GM12878 (cell line): ENCODE results near the gene LCN9. TPM values are rescaled to one million over a fixed set of nuclear protein-coding genes. Genes with fewer than 3 reads are reported as not detected.
"Not testable (repeated sequence)": the region's sequence is repeated elsewhere in the genome, so short reads cannot be mapped to it uniquely, and the experiment has no call there.

Source experiments
- ATAC-seq: fragments of 200-7000 bp; cut with Tn5 transposase; 3 replicates; pipeline ENCODE4 v1.9.1; 2020; ENCODE audit warnings: mild to moderate bottlenecking, moderate library complexity
- BruUV-seq: library from RNA; stranded (reverse); fragments of 400-500 nt; replicated peaks from 2 replicates; lab custom pipeline; 2021; lab: Mats Ljungman, UMichigan
- CTCF ChIA-PET: fragments of 300-600 bp; sonication (Branson Sonifier 250); formaldehyde crosslinking; extraction: SDS; loops from one replicate; lab custom pipeline; 2021; ENCODE audit warnings: inconsistent platforms; lab: Yijun Ruan, JAX
- POLR2A ChIA-PET: fragments of 350-600 bp; formaldehyde crosslinking; extraction: SDS; loops from one replicate; lab custom pipeline; 2021; ENCODE audit warnings: inconsistent platforms; lab: Charles Lee
- RAD21 ChIA-PET: fragments of 300-600 bp; sonication (Branson Sonifier 250); formaldehyde crosslinking; loops from one replicate; lab custom pipeline; 2023; ENCODE audit warnings: antibody characterized with exemption; ENCODE audit not compliant: unreplicated experiment; lab: Charles Lee
- SMC1A ChIA-PET: fragments of 300-600 bp; sonication (Branson Sonifier 250); formaldehyde crosslinking; loops from one replicate; lab custom pipeline; 2023; ENCODE audit not compliant: unreplicated experiment, uncharacterized antibody; lab: Charles Lee
- DNase-seq: peaks from one replicate; pipeline ENCODE4 v3.0.0-alpha.2; 2011; ENCODE audit warnings: low read depth, low spot score
- FAIRE-seq: peaks from 3 replicates; lab custom pipeline; 2011; peaks lifted over from hg19 to GRCh38; lab: Jason Lieb, UNC
- H2AFZ ChIP-seq: 2 replicates; pipeline ENCODE4 v1.6.0; 2011; ENCODE audit warnings: low read depth, low read length, control low read depth; ENCODE audit not compliant: control insufficient read depth
- H3K27ac ChIP-seq: 2 replicates; pipeline ENCODE4 v1.5.1; 2011; ENCODE audit warnings: control low read depth; ENCODE audit not compliant: control insufficient read depth, insufficient read depth
- H3K27me3 ChIP-seq, 2 experiments: replicated peaks in 1 of 2; 2 replicates each; pipeline versions ENCODE4 v1.6.0 to v1.6.1; 2011; ENCODE audit warnings: low read length in 1 of 2; ENCODE audit not compliant: control insufficient read depth in 2 of 2, insufficient read depth in 2 of 2
- H3K36me3 ChIP-seq, 2 experiments: 2 replicates each; pipeline ENCODE4 v1.5.1; 2011; ENCODE audit warnings: low read length in 1 of 2; ENCODE audit not compliant: control insufficient read depth in 2 of 2, insufficient read depth in 2 of 2
- H3K4me1 ChIP-seq: 2 replicates; pipeline ENCODE4 v1.6.1; 2011; ENCODE audit warnings: mild to moderate bottlenecking, low read length, moderate library complexity, mixed read lengths; ENCODE audit not compliant: control insufficient read depth, insufficient read depth
- H3K4me2 ChIP-seq: 2 replicates; pipeline ENCODE4 v1.6.0; 2011; ENCODE audit warnings: control low read depth; ENCODE audit not compliant: control insufficient read depth, insufficient read depth
- H3K4me3 ChIP-seq: fragments of 200-600 bp; sonication (generic); 2 replicates; pipeline ENCODE4 v1.5.1; 2016
- H3K79me2 ChIP-seq: 2 replicates; pipeline ENCODE4 v1.6.0; 2011; ENCODE audit warnings: low read length; ENCODE audit not compliant: control insufficient read depth, insufficient read depth
- H3K9ac ChIP-seq: 2 replicates; pipeline ENCODE4 v1.8.0; 2011; ENCODE audit warnings: low read length, control low read depth, mixed read lengths; ENCODE audit not compliant: control insufficient read depth, insufficient read depth
- H3K9me3 ChIP-seq: replicated peaks from 3 replicates; pipeline ENCODE4 v1.5.1; 2011; ENCODE audit warnings: mild to moderate bottlenecking, low read length; ENCODE audit not compliant: control insufficient read depth, insufficient read depth
- H4K20me1 ChIP-seq: 2 replicates; pipeline ENCODE4 v1.6.0; 2011; ENCODE audit not compliant: control insufficient read depth, insufficient read depth
- CEBPB ChIP-seq, 2 experiments: fragments of 150-350 bp in 1 of 2; IDR thresholded peaks; 2 replicates each; pipeline ENCODE4 v1.6.1; 2012 to 2014; ENCODE audit warnings: low read depth in 2 of 2, low read length in 2 of 2, borderline replicate concordance in 1 of 2, inconsistent platforms in 1 of 2
- CREB1 ChIP-seq: IDR thresholded peaks from 2 replicates; pipeline ENCODE4 v1.6.1; 2012; ENCODE audit warnings: low read depth, mild to moderate bottlenecking, inconsistent platforms
- ZNF217 ChIP-seq: fragments of 450-650 bp; IDR thresholded peaks from 2 replicates; pipeline ENCODE4 v1.6.1; 2017; ENCODE audit warnings: antibody characterized with exemption, mild to moderate bottlenecking
- ZNF24 ChIP-seq: fragments of 450-650 bp; IDR thresholded peaks from 2 replicates; pipeline ENCODE4 v1.6.1; 2017; ENCODE audit warnings: antibody characterized with exemption, mild to moderate bottlenecking
- WGBS: methylation state at CpG from one replicate; pipeline ENCODE4 v1.1.6; 2016; ENCODE audit warnings: low lambda C conversion rate; ENCODE audit not compliant: insufficient replicate concordance, insufficient coverage; ENCODE audit errors: missing lambda C conversion rate; 5-methylcytosine and 5-hydroxymethylcytosine counted together
- in situ Hi-C: fragments of 300-500 bp; cut with MboI; formaldehyde crosslinking; loops from 9 replicates; pipeline ENCODE4 v1.14.3; 2018; ENCODE audit warnings: mixed read lengths
- intact Hi-C: fragments of 100-400 bp; cut with micrococcal nuclease; formaldehyde crosslinking; loops from one replicate; pipeline ENCODE4 v1.14.2; 2022; ENCODE audit not compliant: unreplicated experiment
- polyA plus RNA-seq, 11 experiments: library from polyadenylated mRNA; depleted of rRNA in 4 of 11; unstranded in 6 of 11; stranded (reverse) in 5 of 11; fragments of >200 nt; fragmentation: Nextera tagmentation in 4 of 11; fragmentation: Illumina TruSeq in 1 of 11; extraction: Ambion mirVana in 4 of 11; extraction: Trizol in 1 of 11; gene quantifications; 1 replicate in 1 of 11; 2 replicates in 10 of 11; pipeline versions ENCODE4 v1.2.1 to v1.2.3, GENCODE V29; 2011 to 2016; ENCODE audit warnings: inconsistent platforms in 2 of 11, missing spikeins in 2 of 11, low read depth in 1 of 11
- total RNA-seq, 4 experiments: library from RNA; depleted of rRNA in 3 of 4; stranded (reverse); fragments of >200 nt in 3 of 4; fragmentation: Illumina TruSeq in 1 of 4; extraction: Trizol in 1 of 4; gene quantifications; 2 replicates each; pipeline versions ENCODE4 v1.2.1 to v1.2.3, GENCODE V29; 2013 to 2021
- TF ChIP-seq, protein P1 (sequence below): fragments of 450-650 bp; IDR thresholded peaks from 2 replicates; pipeline ENCODE4 v1.6.1; 2017; ENCODE audit warnings: low read depth, mild to moderate bottlenecking, moderate library complexity

Gene LCN9
- total and polyA plus RNA-seq, 10 of the 15 experiments (the other 5 are each of a cell fraction or from before 2014, with no cell fraction given), result not detected

DNA sequence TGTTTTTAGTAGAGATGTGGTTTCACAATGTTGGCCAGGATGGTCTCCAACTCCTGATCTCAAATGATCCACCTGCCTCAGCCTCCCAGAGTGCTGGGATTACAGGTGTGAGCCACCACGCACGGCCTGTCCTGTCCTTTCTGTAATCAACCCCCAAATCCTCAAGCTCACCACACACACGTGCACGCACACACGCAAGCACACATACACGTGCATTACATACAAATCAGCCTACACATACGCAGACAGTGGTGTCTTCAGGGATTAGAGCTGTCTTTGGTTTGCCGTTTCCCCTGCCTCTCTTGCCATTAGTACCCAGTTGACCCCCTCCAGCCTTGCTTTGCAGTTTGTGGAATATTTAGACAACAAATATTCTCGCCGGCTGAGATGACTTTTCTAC lies 30.3 kb upstream of the LCN9 start (continued):
- TF ChIP-seq CREB1 (no peak), ZNF24 (no peak), ZNF217 (no peak), CEBPB (IDR thresholded peaks at IDR 0.05; ENCODE audit: borderline replicate concordance in 1 of 2, low read depth in 2 of 2, low read length in 2 of 2) (no peak)
- TF ChIP-seq, protein P1, sequence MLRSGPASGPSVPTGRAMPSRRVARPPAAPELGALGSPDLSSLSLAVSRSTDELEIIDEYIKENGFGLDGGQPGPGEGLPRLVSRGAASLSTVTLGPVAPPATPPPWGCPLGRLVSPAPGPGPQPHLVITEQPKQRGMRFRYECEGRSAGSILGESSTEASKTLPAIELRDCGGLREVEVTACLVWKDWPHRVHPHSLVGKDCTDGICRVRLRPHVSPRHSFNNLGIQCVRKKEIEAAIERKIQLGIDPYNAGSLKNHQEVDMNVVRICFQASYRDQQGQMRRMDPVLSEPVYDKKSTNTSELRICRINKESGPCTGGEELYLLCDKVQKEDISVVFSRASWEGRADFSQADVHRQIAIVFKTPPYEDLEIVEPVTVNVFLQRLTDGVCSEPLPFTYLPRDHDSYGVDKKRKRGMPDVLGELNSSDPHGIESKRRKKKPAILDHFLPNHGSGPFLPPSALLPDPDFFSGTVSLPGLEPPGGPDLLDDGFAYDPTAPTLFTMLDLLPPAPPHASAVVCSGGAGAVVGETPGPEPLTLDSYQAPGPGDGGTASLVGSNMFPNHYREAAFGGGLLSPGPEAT, result no peak
- TF ChIP-seq, all 136 proteins: peak for 0

DNA sequence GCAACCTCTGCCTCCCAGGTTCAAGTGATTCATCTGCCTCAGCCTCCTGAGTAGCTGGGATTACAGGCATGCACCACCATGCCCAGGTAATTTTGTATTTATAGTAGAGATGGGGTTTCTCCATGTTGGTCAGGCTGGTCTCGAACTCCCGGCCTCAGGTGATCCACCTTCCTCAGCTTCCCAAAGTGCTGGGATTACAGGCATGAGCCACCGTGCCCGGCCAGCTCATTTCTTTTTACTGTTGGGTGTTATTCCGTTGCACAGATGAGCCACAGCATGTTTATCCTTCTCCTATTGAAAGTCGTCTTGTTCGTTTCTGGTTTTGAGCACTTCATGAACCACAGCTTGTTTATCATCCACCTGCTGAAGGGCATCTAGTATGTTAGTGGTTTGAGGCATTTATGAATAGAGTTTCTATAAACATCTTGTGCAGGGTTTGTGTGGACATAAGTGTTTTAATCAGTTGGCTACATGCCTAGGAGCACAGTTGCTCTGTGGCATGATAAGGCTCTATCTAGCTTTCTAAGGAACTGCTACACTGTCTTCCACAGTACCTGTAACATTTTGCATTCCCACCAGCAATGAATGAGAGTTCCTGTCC lies 26.1 kb upstream of the LCN9 start:
- H3K4me1 ChIP-seq, ATAC-seq, H2AFZ ChIP-seq, H3K9ac ChIP-seq, FAIRE-seq, H3K4me2 ChIP-seq, RAD21 ChIA-PET, H3K36me3 ChIP-seq, intact Hi-C loops, H3K27me3 ChIP-seq, BruUV-seq, DNase-seq, H3K9me3 ChIP-seq, H3K27ac ChIP-seq, CTCF ChIA-PET, POLR2A ChIA-PET, H3K79me2 ChIP-seq, in situ Hi-C loops, H3K4me3 ChIP-seq, SMC1A ChIA-PET, H4K20me1 ChIP-seq: not testable (repeated sequence)
- WGBS, result 42% methylated on average over 7 of the region's 7 CpGs
